HepG2 (cell line): ENCODE results near the gene FITM1. TPM values are rescaled to one million over a fixed set of nuclear protein-coding genes. Genes with fewer than 3 reads are reported as not detected.

Experiments used
- ELF4 ChIP-seq: sonication (generic); formaldehyde crosslinking; IDR thresholded peaks from 2 replicates; pipeline ENCODE4 v1.5.0; 2020; ENCODE audit warnings: missing genetic modification reagents, mild to moderate bottlenecking, moderate library complexity, borderline replicate concordance
- FOSL2 ChIP-seq: sonication (generic); formaldehyde crosslinking; IDR thresholded peaks from 2 replicates; pipeline ENCODE4 v1.4.0; 2020; ENCODE audit warnings: missing genetic modification reagents
- FOXA3 ChIP-seq: IDR thresholded peaks from 2 replicates; pipeline ENCODE4 v1.6.1; 2016; ENCODE audit warnings: missing genetic modification reagents, missing compliant biosample characterization
- GATA4 ChIP-seq: sonication (generic); IDR thresholded peaks from 2 replicates; pipeline ENCODE4 v1.6.1; 2016; ENCODE audit warnings: antibody characterized with exemption, low read depth, borderline replicate concordance
- HOXA5 ChIP-seq: sonication (generic); formaldehyde crosslinking; IDR thresholded peaks from 2 replicates; pipeline ENCODE4 v1.4.0; 2020; ENCODE audit warnings: missing genetic modification reagents
- JUN ChIP-seq: sonication (generic); formaldehyde crosslinking; IDR thresholded peaks from 2 replicates; pipeline ENCODE4 v1.4.0; 2020; ENCODE audit warnings: mild to moderate bottlenecking, missing genetic modification reagents
- KDM1A ChIP-seq: IDR thresholded peaks from 2 replicates; pipeline ENCODE4 v1.6.1; 2016; ENCODE audit warnings: missing compliant biosample characterization
- LRRFIP1 ChIP-seq: sonication (generic); formaldehyde crosslinking; conservative IDR thresholded peaks from 2 replicates; pipeline ENCODE4 v1.4.0; 2020; ENCODE audit warnings: missing genetic modification reagents
- NFIC ChIP-seq: IDR thresholded peaks from 2 replicates; pipeline ENCODE4 v1.6.1; 2012; ENCODE audit warnings: mild to moderate bottlenecking, low read length, inconsistent platforms
- PBX2 ChIP-seq: IDR thresholded peaks from 2 replicates; pipeline ENCODE4 v1.6.1; 2016; ENCODE audit warnings: control low read depth
- REL ChIP-seq: sonication (generic); formaldehyde crosslinking; conservative IDR thresholded peaks from 2 replicates; pipeline ENCODE4 v1.8.0; 2022; ENCODE audit warnings: mild to moderate bottlenecking, missing genetic modification reagents, moderate library complexity
- SNRNP70 ChIP-seq: fragments of 200-400 bp; formaldehyde crosslinking; IDR thresholded peaks from 2 replicates; pipeline ENCODE4 v1.6.1; 2017; ENCODE audit warnings: mild to moderate bottlenecking, low read depth, low read length, moderate library complexity
- SP140L ChIP-seq: sonication (generic); formaldehyde crosslinking; IDR thresholded peaks from 2 replicates; pipeline ENCODE4 v1.4.0; 2020; ENCODE audit warnings: missing genetic modification reagents, borderline replicate concordance
- SP2 ChIP-seq: sonication (generic); formaldehyde crosslinking; IDR thresholded peaks from 2 replicates; pipeline ENCODE4 v1.5.1; 2020; ENCODE audit warnings: mild to moderate bottlenecking, missing genetic modification reagents
- TEAD3 ChIP-seq: optimal IDR thresholded peaks from 2 replicates; pipeline ENCODE3; 2016; ENCODE audit warnings: borderline replicate concordance
- WIZ ChIP-seq: sonication (generic); formaldehyde crosslinking; IDR thresholded peaks from 2 replicates; pipeline ENCODE4 v1.5.1; 2020; ENCODE audit warnings: mild to moderate bottlenecking, missing genetic modification reagents
- ZNF225 ChIP-seq: sonication (generic); formaldehyde crosslinking; IDR thresholded peaks from 2 replicates; pipeline ENCODE4 v1.4.0; 2020; ENCODE audit warnings: mild to moderate bottlenecking, missing genetic modification reagents
- ZNF530 ChIP-seq: sonication (generic); formaldehyde crosslinking; IDR thresholded peaks from 2 replicates; pipeline ENCODE4 v1.5.0; 2020; ENCODE audit warnings: low read depth, mild to moderate bottlenecking, missing genetic modification reagents
- ZNF552 ChIP-seq: sonication (generic); formaldehyde crosslinking; IDR thresholded peaks from 2 replicates; pipeline ENCODE4 v1.9.0; 2022; ENCODE audit warnings: missing genetic modification reagents, mild to moderate bottlenecking, borderline replicate concordance
- ZNF773 ChIP-seq: sonication (generic); formaldehyde crosslinking; IDR thresholded peaks from 2 replicates; pipeline ENCODE4 v1.4.0; 2020; ENCODE audit warnings: missing genetic modification reagents, borderline replicate concordance
- ZNF850 ChIP-seq: sonication (generic); formaldehyde crosslinking; conservative IDR thresholded peaks from 2 replicates; pipeline ENCODE4 v1.9.0; 2021; ENCODE audit warnings: mild to moderate bottlenecking, missing genetic modification reagents
- polyA plus RNA-seq, 8 experiments: library from polyadenylated mRNA; depleted of rRNA in 3 of 8; stranded (reverse) in 7 of 8; unstranded in 1 of 8; fragments of >200 nt; fragmentation: Illumina TruSeq in 4 of 8; extraction: Trizol in 4 of 8; gene quantifications; 2 replicates each; pipeline versions ENCODE4 v1.2.1 to v1.2.3, GENCODE V29; 2011 to 2016; ENCODE audit warnings: low read depth in 4 of 8, missing spikeins in 1 of 8, mixed read lengths in 1 of 8; ENCODE audit not compliant: insufficient read depth in 1 of 8
- total RNA-seq, 5 experiments: library from RNA; depleted of rRNA; stranded (reverse); fragments of >200 nt; fragmentation: Illumina TruSeq; extraction: Trizol; gene quantifications; 2 replicates each; pipeline ENCODE4 v1.2.3, GENCODE V29; 2016; ENCODE audit warnings: low read depth in 1 of 5
- TF ChIP-seq, protein P1 (sequence below): sonication (generic); formaldehyde crosslinking; IDR thresholded peaks from 2 replicates; pipeline ENCODE4 v1.9.0; 2021; ENCODE audit warnings: missing genetic modification reagents, borderline replicate concordance
- TF ChIP-seq, protein P2 (sequence below): sonication (generic); formaldehyde crosslinking; IDR thresholded peaks from 2 replicates; pipeline ENCODE4 v1.8.0; 2022; ENCODE audit warnings: low read depth, missing genetic modification reagents

The FITM1 gene
- total and polyA plus RNA-seq, 2 of the 13 experiments (the other 11 are each of a cell fraction or from before 2014, with no cell fraction given), result 2.7 to 5.8 TPM

DNA sequence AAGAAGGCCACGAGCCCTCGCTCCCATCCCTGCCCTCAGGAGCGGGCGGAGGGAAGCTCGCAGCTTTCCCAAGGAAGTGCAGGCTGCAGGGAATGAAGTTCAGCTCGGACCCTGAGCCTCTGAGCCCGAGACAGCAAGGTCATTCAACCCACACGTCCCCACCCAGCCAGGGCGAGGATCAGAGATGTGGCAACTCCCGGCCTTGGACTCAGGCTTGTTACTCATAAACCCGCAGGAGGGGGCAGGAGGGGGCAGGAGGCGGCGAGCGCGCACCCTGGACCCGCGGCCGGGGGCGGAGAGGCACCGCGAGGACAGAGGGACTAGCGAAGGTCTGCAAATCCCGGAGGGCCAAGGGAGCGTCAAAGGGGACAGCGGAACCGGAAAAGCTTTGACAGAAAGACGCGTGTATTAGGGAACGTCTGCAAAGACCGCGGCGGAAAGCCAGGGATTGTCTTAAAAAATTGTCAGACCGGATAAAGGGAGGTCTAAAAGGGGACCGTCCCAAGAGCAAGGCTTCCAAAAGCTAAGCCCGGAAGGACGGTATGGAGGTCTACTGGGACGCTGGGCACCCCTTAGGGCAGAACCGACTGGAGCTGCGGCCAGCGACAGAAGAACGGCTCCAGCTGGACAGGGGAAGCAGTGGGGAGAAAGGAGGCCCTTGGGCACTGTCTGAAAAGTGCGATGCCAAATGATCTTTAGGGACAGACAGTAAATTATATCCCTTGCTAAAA is 16.5 kb upstream of the FITM1 start (continued):
- TF ChIP-seq, protein P1, sequence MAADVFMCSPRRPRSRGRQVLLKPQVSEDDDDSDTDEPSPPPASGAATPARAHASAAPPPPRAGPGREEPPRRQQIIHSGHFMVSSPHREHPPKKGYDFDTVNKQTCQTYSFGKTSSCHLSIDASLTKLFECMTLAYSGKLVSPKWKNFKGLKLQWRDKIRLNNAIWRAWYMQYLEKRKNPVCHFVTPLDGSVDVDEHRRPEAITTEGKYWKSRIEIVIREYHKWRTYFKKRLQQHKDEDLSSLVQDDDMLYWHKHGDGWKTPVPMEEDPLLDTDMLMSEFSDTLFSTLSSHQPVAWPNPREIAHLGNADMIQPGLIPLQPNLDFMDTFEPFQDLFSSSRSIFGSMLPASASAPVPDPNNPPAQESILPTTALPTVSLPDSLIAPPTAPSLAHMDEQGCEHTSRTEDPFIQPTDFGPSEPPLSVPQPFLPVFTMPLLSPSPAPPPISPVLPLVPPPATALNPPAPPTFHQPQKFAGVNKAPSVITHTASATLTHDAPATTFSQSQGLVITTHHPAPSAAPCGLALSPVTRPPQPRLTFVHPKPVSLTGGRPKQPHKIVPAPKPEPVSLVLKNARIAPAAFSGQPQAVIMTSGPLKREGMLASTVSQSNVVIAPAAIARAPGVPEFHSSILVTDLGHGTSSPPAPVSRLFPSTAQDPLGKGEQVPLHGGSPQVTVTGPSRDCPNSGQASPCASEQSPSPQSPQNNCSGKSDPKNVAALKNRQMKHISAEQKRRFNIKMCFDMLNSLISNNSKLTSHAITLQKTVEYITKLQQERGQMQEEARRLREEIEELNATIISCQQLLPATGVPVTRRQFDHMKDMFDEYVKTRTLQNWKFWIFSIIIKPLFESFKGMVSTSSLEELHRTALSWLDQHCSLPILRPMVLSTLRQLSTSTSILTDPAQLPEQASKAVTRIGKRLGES (CRISPR knock-in tag), result peak; percentile 39
- TF ChIP-seq LRRFIP1 (CRISPR knock-in tag) (no peak; the same call in 1 of the 2 replicates), FOXA3 (CRISPR knock-in tag) (peak; percentile 95), FOSL2 (CRISPR knock-in tag) (peak; percentile 96), PBX2 (CRISPR knock-in tag) (peak; percentile 15; the same call in 1 of the 2 replicates), SNRNP70 (no peak), JUN (CRISPR knock-in tag) (peak; percentile 96), REL (CRISPR knock-in tag) (no peak), GATA4 (peak; percentile 94), ZNF225 (CRISPR knock-in tag) (peak; percentile 91), SP140L (CRISPR knock-in tag) (peak; percentile 95; the same call in 1 of the 2 replicates), ZNF773 (CRISPR knock-in tag) (peak; percentile 84; the same call in 1 of the 2 replicates), SP2 (peak; percentile 63), HOXA5 (CRISPR knock-in tag) (peak; percentile 98), WIZ (CRISPR knock-in tag) (no peak; the same call in none of the 2 replicates), NFIC (no peak), ZNF850 (CRISPR knock-in tag) (no peak), ZNF530 (CRISPR knock-in tag) (no peak), TEAD3 (CRISPR knock-in tag) (peak; percentile 92), KDM1A (CRISPR knock-in tag) (peak; percentile 97), ZNF552 (CRISPR knock-in tag) (peak; percentile 95; the same call in 1 of the 2 replicates), ELF4 (CRISPR knock-in tag) (no peak; the same call in 1 of the 2 replicates)
- TF ChIP-seq, protein P2, sequence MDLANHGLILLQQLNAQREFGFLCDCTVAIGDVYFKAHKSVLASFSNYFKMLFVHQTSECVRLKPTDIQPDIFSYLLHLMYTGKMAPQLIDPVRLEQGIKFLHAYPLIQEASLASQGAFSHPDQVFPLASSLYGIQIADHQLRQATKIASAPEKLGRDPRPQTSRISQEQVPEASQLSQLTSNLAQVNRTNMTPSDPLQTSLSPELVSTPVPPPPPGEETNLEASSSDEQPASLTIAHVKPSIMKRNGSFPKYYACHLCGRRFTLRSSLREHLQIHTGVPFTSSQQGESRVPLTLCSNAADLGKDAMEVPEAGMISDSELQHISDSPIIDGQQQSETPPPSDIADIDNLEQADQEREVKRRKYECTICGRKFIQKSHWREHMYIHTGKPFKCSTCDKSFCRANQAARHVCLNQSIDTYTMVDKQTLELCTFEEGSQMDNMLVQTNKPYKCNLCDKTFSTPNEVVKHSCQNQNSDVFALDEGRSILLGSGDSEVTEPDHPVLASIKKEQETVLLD (CRISPR knock-in tag), result no peak
